Subcutaneous adipose tissue (tissue), 4 donors: Measurements from ENCODE around the gene PLCD4. TPM values are rescaled to one million over a fixed set of nuclear protein-coding genes. Genes with fewer than 3 reads are reported as not detected.

ENCODE experiments used
- total RNA-seq, 4 donors: library from RNA; depleted of rRNA; stranded (reverse); fragments of >200 nt; gene quantifications; one replicate each; pipeline ENCODE4 v1.1.0, GENCODE V29; 2016
- TF ChIP-seq, protein P1 (sequence below): fragments of 450-650 bp; IDR thresholded peaks from one replicate; pipeline ENCODE4 v1.5.1; 2016; ENCODE audit warnings: low read depth, mild to moderate bottlenecking, control low read depth, antibody characterized with exemption, moderate library complexity

Gene PLCD4
- total RNA-seq, 4 donors from 2014 or later: 1.1 to 2.6 (median 1.6) TPM

DNA sequence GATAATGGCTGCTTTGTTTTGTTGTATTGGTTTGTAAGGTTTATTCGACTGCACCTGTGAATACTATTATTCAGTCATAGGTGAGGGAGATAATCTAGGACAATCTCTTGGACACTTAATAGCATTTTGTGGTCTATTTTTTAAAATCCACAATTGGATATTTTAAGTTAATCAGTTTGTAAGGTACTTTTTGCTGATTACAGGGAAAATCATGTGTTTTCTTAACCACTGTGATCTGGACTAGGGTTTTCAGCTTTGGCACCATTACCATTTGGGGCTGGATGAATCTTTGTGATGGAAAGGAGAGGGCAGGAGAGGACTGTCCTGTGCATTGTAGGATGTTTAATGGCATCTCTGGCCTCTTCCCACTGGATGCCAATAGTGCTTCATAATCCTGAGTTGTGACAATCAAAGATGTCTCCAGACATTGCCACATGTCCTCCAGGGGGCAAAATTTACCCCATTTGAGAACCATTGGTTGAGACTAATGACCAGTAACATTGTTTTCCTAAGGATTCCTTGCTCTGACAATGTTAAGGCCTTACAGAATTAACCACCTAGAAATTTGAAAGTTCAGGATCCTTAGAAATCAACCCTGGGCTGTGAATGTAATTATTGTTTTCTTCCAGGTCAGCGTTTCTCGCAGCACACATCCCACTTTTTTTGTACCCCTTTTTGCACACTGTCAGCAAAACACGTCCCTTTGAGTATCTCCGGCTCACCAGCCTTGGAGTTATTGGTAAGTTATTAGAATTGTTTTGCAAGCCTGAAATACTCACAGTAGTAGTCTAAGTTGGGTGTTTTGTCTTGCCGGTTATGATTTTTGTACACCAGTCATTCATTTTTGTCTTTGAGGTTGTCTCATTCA is 23.5 kb upstream of the PLCD4 start:
- TF ChIP-seq, protein P1, sequence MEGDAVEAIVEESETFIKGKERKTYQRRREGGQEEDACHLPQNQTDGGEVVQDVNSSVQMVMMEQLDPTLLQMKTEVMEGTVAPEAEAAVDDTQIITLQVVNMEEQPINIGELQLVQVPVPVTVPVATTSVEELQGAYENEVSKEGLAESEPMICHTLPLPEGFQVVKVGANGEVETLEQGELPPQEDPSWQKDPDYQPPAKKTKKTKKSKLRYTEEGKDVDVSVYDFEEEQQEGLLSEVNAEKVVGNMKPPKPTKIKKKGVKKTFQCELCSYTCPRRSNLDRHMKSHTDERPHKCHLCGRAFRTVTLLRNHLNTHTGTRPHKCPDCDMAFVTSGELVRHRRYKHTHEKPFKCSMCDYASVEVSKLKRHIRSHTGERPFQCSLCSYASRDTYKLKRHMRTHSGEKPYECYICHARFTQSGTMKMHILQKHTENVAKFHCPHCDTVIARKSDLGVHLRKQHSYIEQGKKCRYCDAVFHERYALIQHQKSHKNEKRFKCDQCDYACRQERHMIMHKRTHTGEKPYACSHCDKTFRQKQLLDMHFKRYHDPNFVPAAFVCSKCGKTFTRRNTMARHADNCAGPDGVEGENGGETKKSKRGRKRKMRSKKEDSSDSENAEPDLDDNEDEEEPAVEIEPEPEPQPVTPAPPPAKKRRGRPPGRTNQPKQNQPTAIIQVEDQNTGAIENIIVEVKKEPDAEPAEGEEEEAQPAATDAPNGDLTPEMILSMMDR: no peak

DNA sequence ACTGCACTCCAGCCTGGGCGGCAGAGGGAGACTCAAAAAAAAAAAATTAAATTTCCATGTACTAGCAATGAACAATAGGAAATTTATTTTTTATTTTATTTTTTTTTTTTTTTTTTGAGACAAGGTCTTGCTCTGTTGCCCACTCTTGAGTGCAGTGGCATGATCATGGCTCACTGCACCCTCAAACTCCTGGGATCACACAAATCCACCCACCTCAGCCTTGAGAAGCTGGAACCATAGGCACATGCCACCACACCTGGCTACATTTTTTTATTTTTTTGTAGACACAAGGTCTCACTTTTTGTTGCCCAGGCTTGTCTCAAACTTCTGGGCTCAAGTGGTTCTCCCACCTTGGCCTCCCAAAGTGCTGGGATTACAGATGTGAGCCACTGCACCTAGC is 22.2 kb upstream of the PLCD4 start:
- TF ChIP-seq, protein P1: no peak

DNA sequence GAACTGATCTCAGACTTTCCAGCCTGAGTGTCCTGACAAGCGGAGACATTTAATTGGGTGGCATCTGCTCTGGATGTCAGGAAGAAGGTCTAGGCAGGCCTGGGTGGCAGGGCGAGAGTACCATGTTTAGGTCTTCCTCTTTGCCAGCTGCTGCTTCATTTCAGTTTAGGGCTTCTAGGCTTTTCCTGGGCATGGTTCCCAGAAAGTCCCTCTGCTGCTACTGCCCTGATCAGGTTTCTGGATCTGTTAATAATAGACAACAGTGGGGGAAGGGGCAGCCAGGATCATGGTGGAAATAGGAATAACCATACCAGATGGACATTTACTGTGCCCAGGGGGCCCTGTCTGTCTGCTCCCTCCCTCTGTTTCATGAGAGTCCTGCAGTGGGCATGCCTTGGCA is 2.3 kb upstream of the PLCD4 start:
- TF ChIP-seq, protein P1: no peak

DNA sequence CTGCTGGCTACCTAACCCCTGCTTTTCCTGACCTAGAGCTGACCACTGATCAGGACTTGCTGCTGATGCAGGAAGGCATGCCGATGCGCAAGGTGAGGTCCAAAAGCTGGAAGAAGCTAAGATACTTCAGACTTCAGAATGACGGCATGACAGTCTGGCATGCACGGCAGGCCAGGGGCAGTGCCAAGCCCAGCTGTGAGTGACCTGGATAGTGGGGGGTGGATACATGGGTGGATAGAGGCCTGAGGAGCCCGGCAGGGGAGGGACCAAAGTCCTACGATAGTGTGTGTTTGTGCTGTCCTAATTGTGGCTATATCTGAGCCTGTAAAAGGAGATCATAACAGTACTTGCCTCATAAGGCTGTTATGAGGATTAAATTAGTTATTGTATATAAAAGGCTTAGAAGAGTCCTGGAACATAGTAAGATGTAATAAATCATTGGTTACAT is 8.2 kb downstream of the PLCD4 start:
- TF ChIP-seq, protein P1: no peak

DNA sequence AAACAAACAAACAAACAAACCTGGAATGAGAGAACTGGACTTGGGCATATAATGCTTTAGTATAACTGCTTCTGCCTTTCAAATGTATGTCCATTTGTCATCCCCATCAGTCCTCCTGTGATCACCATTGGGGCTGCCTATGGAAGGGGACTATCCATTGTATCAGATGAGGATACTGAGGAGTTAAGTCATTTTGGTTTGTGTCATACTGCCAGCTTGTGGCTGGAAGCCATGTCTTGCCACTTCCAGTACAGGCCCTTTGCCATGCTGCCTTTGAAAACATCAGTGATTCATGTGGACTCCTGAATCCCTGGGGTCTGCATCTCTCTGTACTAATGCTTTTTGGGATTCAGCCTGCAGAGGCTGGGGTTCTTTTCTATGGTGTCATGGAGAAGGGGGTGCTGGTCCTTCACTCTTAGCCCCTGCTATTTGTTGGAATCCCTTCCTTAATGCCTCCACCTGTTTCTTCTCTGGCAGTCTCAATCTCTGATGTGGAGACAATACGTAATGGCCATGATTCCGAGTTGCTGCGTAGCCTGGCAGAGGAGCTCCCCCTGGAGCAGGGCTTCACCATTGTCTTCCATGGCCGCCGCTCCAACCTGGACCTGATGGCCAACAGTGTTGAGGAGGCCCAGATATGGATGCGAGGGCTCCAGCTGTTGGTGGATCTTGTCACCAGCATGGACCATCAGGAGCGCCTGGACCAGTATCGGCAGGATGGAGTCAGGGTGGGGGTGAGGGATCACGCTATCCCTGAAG is 10.6 kb downstream of the PLCD4 start:
- TF ChIP-seq, protein P1: no peak

DNA sequence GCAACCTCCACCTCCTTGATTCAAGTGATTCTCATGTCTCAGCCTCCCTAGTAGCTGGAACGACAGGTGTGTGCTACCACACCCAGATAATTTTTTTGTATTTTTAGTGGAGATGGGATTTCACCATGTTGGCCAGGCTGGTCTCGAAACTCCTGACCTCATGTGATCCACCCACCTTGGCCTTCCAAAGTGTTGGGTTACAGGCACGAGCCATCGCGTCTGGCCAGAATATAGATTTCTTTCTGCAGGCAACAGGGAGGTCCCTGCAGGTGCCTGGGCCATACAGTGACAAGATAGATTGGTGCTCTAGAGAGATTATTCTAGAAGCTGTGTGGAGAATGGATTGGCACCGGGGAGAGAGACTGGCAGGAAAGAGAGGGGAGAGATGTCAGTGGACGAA is 13.3 kb downstream of the PLCD4 start:
- TF ChIP-seq, protein P1: no peak

DNA sequence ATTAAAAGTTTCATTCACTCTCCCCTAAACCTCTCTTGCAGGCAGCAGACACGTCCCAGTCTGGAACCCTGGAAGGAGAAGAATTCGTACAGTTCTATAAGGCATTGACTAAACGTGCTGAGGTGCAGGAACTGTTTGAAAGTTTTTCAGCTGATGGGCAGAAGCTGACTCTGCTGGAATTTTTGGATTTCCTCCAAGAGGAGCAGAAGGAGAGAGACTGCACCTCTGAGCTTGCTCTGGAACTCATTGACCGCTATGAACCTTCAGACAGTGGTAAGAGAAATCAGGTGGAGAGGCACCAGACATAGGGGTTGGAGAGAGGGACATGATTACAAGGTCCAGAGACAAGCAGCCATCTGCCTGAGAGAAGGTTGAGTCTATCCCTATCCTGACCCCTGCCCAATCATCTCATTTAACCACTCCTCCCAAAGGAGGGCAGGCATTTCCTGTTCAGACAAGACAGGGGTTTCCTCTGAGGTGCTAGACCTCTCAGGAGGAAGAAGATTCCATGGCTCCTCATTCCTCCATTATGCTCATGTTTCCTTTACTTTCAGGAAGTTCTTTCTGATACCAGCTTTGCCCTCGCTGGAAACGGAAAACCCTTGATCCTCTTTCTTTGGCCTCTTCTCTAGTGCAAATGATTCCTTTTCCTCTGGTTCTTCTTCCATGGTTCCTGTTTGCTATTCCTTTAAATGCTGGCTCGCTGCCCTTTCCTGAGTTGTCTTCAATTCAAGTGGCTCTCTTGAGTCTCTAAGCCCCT is 15.1 kb downstream of the PLCD4 start:
- TF ChIP-seq, protein P1: no peak
